GM18909 (cell line): ENCODE data around the gene SMYD1.
"Not testable (repeated sequence)": the region's sequence is repeated elsewhere in the genome, so short reads cannot be mapped to it uniquely, and the experiment has no call there.

ENCODE experiments used
- ATAC-seq: cut with Tn5 transposase; IDR thresholded peaks from one replicate; pipeline ENCODE4 v1.9.1; 2021; ENCODE audit warnings: mild to moderate bottlenecking; ENCODE audit not compliant: unreplicated experiment, poor library complexity

The SMYD1 gene

DNA sequence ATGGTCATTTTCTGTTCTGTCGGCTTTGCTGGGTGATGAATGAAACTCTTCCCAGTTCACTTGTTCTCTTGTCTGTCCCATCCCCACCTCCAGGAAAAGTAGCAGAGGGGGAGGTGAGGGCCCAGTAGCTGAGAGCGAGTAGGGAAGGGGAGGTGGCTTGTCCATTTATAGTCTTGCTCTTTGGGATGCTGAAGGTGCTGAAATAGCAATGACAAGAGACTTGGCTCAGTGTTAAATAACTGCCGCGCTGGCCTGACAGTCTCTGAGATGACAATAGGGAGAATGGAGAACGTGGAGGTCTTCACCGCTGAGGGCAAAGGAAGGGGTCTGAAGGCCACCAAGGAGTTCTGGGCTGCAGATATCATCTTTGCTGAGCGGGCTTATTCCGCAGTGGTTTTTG is at the start of gene SMYD1:
TSS of gene SMYD1 (plus strand) at position 228 of the 400 bp plus-strand sequence. CDS start at position 268, 40 bp downstream.
- ATAC-seq: no peak

DNA sequence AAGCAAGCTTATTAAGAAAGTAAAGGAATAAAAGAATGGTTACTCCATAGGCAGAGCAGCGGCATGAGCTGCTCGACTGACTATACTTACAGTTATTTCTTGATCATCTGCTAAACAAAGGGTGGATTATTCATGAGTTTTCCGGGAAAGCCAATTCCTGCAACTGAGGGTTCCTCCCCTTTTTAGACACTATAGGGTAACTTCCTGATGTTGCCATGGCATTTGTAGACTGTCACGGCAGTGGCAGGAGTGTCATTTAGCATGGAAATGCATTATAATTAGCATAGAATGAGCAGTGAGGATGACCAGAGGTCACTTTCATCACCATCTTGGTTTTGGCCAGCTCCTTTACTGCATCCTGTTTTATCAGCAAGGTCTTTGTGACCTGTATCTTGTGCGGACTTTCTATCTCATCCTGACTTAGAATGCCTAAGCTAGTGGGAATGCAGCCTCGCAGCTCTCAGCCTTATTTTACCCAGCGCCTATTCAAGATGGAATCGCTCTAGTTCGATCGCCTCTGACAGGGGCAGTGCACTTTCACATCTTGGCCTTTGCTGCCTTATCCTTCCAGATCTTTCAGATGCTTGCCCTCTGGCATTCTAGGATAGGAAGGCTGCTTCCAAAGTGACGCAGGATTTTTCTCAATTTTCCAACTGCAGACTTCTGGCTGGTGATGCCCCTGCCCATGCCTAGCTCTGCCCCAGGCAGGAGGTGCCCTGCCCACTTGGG is 49.4 kb upstream of the SMYD1 start:
- ATAC-seq: not testable (repeated sequence)

DNA sequence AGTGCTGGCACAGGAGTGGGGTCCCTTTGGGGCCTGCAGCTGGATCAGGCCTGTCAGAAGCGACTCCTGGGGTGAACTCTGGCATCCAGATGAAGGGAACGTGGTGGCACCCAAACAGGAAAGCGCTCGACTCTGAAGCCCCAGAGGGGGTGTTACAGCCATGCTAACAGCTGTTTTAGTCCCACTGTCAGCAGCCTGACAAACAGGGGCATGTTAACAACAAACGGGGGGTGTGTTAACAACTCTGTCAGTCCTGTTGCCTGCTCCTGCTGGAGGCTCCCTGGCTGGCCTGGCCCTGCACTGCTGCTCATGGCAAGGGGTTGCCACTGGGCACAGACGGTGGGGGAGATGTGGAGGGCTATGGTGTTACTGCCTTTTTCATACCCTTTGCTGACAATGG is 48.7 kb upstream of the SMYD1 start:
- ATAC-seq: no peak

DNA sequence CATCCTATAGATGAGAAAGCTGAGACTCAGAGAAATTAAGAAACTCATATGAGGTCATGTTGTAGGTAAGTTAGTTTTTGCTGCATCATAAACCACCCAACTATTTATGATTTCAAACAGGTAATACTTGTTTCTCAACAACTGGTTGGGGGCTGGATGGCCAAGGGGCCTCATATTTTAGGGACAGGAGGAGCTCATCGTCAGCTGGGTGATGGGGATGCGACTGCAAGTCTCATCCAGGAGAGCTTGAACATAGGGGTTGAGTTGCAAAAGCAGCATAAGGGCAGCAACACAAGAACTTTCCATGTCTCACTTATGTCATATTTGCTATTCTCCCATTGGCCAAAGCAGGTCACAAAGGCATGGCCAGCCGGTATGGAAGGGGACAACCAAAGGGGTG is 47.6 kb upstream of the SMYD1 start:
- ATAC-seq: no peak

DNA sequence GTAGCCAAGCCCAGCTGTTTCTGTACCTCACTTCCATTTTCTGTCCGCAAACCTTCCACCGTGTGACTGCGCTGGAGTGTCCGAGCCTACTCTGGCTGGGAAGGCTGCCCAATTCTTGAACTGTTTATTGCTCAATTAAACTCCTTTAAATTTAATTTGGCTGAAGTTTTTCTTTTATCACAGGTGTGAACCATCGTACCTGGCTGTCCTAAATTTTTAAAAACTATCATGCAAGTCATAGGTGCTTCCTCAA is 45.0 kb upstream of the SMYD1 start:
- ATAC-seq: no peak

DNA sequence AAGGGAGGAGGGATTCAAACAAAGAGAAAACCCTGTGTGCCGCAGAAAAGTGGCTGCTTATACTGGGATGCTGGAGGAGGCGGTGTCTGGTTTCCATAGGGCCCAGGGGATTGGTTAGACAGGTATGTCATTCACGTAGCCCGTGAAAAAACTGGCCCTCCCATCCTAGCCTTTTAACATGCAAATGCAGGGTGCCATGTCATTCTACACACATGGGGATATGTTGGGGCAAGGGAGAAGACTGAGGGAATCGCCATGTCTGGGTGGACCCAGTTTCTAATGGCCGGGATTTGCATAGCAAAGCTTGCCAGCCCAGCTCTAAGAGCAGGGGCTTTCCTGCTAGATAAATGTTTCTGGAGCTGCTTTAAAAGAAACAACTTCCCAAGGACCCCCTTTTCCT is 43.1 kb upstream of the SMYD1 start:
- ATAC-seq: no peak

DNA sequence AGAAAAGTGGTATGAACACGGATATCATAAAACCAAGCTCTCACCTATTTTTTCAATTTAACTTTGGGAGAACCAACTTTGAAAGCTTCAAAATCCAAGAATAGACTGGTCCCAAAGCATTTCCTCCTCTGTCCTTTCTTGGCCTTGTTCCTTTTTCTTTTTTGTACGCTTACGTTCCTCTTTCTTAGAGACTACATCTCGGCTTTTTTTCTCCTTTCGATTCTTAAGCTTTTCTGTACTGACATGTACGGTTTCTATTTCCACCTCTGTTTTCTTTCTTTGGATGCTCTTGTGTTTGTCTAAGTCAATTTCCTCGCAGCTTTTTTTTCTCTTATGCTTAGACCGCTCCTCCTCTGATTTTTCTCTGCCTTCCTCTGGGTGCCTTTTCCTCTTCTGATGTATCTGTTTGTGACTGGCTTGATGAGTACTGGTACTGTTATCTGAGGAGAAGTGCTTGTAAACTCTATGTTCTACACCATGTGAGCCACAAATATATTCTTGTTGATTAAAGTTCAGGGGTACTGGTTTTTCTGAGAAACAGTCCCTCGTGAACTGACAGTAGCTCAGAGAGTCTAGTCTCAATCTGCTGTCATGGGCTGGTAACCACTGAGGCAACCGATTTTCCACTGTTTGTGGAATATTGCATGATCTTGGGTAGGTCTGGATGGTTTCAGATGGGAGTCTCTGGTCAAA is 39.8 kb upstream of the SMYD1 start:
- ATAC-seq: peak; percentile 51

DNA sequence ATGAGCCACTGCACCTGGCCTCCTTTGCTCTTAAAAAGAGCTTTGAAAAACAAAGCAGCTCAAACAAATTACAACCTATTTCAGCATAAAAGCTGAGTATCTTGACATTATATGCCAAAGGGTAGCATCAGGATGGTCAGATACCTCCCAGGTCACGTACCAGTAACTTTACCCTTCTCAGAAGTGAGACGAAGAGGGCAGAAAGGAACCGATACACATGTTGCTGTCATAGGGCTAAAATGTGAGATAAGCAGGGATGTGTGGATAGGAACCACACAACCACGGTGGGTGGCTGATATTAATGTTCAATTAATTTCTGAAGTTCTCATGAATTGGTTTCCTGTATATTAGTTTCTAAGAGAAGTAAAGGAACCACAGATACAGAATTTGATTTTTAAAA is 38.7 kb upstream of the SMYD1 start:
- no peak for ATAC-seq

DNA sequence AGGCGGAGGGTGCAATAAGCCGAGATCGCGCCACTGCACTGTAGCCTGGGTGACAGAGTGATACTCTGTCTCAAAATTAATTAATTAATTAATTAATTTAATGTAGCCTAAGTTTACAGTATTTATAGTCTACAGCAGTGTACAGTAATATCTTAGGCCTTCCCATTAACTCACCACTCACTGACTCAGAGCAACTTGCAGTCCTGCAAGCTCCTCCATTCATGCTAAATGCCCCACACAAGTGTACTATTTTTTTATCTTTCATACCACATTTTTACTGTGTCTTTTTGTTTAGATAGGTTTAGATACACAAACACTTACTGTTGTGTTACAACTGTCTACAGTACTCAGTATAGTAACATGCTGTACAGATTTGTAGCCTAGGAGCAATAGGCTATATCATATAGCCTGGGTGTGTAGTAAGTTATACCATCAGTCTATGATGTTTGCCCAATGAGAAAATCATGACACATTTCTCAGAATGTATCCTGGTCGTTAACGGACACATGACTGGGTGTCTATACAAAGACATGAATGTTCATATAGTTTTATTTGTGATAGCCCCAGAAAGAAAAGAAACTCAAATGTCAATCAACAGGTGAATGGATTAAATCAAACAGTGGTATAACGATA is 35.4 kb upstream of the SMYD1 start:
- no peak for ATAC-seq

DNA sequence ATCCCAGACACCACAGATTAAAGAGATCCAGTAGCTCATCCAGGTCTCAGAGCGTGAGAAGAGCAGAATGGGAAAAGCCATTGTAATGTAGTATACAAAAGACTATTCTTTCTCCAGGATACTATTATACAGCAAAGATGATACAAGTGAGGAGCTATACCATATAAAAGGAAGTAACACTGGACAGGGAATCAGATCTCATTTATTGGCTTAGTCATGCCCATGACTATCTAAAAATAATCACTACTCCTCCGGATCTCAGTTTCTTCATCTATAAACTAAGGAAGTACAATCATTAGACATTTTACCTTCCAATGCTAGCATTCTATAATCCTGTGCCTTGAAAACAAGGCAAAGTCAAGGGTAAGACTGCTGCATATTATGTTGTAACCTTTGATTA is 31.4 kb upstream of the SMYD1 start:
- ATAC-seq: no peak

DNA sequence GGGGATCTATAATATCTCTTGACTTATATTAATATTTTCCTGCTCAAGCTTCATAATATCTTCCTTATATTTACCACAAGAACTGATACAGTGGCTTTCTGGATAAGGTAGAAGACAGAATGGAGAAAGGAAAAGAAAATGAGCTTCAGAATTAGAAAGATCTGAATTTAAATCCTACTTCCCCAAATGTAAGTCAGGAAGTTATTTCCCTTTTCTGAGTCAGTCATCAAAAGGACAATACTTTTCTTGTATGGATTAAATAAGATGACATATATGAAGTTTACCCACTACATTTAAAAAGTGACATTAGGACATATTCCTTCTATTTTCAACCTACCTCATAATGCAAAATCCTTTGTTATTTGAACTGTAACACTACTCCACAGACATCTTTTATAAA is 31.0 kb upstream of the SMYD1 start:
- ATAC-seq: no peak

DNA sequence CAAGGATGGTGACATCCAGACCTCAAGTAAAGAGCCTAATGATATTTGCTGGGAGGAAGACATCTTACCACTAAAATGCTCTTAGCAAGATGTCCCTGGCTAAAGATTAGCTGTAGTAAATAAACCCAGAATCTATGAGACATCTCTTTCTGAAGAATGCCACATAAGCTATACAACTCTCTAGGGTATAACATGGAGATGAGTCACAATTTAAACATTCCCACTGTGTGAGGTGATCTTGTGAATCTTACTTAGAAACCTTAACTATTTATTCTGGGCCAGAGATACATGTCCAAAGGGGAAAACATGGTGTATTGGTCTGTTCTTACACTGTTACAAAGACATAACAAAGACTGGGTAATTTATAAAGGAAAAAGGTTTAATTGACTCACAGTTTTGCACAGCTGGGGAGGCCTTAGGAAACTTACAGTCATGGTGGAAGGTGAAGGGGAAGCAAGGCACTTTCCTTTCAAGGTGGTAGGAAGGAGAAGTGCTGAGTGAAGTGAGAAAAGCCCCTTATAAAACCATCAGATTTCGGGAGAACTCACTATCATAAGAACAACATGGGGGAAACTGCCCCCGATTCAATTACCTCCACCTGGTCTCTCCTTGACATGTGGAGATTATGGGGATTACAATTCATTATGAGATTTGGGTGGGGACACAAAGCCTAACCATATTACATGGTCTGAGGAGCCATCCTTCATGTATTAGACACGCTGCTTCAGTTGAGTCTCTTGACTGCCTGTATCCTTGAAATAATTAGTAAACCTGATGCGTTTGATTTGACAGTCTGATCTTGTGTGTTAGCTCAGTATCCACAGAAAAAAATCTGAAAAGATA is 29.1 kb upstream of the SMYD1 start:
- ATAC-seq: no peak

DNA sequence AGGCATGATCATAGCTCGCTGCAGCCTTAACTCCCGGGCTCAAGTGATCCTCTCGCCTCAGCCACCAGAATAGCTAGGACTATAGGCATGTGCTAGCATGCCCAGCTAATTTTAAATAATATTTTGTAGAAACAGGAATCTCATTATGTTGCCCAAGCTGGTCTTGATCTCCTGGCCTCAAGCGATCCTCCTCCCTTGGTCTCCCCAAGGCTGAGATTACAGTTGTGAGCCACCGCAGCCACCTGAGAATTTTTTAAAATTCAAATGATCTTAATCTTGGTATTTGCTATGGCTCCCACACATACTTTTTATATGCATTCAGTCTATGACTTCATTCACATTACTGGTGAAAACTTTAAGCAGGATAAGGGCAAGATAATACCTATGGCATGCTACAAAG is 25.1 kb upstream of the SMYD1 start:
- ATAC-seq: no peak

DNA sequence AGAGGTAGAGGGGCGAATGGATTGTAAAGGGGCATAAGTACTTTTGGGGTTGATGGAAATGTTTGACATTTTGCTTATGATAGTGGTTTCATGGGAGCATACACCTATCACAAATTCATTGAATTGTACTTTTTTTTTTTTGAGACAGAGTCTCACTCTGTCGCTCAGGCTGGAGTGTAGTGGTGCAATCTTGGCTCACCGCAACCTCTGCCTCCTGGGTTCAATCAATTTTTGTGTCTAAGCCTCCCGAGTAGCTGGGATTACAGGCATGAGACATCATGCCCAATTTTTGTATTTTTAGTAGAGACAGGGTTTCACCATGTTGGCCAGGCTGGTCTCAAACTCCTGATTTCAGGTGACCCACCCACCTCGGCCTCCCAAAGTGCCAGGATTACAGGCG is 22.1 kb upstream of the SMYD1 start:
- ATAC-seq: not testable (repeated sequence)

DNA sequence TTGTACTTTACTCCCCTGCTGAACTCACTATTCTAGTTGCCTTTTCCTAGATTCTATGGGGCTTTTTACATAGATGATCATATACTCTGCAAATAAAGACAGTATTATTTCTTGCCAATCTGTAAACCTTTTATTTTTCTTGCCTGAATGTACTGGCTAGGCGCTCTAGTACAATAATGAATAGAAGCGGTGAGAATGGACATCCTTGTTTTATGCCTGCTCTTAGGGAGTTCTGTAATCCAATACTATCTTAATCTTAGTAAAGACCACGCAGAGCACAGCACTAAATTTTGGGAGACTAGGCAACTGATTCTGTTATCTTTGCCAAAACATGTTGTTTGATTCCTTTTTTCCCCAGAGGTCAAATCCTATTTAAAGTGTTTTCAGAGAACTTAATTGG is 19.1 kb upstream of the SMYD1 start:
- no peak for ATAC-seq

DNA sequence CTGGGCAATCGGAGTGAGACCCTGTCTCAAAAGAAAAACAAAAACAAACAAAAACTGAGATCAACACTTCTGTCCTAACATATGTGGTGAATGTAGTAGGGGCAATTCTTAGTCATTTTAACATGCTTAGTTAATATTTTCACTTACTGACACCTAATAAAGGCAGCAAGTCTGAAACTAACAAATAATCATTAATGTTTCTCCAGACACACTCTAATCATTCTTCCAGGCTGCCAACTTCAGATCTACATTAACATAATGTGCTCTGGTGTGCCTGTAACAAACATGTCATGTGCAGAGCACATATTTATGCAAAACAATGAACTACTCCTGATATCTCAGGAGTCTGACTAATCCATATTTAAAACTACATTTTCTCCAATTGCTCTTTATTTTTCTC is 18.0 kb upstream of the SMYD1 start:
- no peak for ATAC-seq

DNA sequence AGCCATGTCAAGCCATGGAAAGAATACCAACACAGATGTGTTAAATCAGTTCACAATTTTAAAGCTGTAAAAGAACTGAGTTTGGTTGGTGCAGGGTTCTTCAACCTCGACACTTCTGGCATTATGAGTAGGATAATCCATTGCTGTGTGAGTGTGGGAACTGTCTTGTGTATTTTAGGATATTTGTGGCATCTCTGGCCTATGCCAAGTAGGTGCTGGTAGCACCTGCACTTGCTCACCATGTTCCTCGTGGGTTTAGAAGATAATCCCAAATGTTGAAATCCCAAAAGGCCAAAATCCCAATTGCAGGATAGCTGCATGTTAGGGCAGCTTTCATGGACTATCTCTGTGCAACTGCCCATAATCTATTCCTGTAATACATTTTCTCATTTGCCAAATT is 15.8 kb upstream of the SMYD1 start:
- no peak for ATAC-seq

DNA sequence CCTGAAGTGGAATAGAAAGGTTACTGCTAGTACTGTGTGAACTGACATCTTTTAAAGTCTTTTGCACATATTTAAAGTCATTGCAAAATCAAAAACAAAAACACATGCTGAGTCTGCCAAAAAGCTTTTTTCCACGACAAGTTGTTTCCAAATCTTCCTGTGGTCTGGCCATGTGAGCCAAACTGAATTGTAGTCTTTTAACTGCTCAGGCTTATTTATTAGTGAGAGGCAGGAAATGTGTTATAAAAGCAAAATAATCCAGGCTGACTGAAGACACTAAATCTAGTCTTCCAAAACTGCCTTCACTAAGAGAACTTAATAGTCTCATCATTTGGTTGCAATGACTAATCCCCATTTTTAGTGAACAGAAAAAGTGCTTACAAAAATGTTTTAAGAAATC is 14.3 kb upstream of the SMYD1 start:
- ATAC-seq: no peak

DNA sequence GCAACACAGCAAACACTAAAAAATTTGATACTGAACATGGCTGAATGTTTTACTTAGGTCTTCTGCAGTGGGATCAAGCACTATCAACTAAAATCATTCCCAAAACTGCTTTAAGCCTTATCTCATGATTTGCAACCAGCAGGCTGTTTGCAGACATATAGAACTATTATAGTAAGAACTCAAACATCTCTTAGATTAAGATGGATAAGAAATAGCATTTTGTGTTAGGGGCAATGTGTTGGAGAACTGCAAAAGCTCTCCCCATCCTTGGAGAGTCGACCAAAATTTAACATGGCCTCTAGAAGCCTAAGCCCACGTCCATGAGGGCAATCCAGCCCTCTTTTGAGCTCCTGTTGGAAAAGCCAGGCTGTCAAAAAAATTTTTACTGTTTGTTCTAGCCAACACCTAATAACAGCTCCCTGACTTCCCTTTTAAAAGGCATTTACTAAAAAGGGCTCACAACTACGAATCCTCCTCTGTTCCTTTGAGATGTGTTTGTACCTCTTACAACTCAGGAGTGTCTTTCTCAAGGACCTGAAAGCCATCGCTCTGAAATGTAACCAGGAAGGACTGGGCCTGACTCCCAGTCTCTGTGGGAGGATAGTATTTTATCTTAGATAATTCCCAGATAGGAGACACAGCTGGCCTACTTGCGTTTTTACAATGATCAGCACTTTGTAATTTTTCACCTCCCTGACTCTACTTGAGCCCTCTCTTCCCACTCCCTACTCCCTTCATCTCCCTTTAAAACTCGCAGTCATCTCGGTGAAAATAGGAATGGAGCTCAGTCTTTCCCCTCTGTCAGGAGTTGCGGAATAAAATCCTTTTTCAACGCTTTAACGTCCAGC is 13.5 kb upstream of the SMYD1 start:
- ATAC-seq: no peak

DNA sequence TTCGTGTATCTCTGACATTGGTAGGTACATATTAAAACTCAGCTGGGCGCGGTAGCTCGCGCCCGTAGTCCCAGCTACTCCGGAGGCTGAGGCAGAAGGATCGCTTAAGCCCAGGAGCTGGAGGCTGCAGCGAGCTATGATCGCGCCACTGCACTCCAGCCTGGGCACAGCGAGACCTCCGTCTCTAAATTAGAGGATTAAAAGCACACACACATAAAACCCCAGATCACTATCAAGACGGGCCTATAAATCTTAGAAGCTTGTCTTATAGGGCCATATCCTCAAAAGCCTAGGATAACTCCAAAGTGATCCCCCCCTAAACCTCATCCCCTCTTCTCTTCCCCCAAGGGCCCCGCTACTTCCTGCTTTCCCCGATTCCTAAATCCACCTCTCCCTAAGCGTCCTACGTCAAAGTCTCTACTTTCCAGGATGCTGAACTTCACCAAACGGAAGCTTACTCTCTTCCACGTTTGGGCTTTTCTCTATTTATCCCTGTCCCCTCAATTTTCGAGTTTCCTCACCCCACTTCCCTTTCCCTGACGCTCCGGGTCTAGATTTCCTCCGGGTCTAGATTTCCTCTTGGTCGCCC is 12.7 kb upstream of the SMYD1 start:
- ATAC-seq: no peak
